ENCODE measurements around the gene HOXB4.
"Not testable (repeated sequence)": the region's sequence is repeated elsewhere in the genome, so short reads cannot be mapped to it uniquely, and the experiment has no call there.

The HOXB4 gene

DNA sequence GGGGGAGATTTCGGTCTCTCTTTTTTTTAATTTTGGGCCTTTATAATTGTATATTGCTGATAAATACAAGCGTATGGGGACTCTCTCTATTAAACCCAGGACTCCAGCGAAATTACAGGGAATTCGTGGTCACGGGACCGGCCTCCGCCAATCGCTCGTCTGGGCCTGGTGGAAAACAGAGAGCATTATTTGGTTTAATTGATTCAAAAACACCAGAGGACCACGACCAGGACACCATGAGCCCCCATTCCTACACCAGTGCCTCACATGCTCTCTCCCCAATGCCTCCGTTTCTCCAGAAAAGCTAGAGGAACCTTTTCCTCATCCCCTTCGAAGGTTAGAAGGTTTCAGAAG is 33.2 kb downstream of the HOXB4 start, which contains the start of gene HOXB2:
HOXB2 (minus strand) TSS at position 88 of the 354 bp plus-strand sequence. CDS start 198 bp downstream, outside the sequence.
- no peak for DNase-seq

DNA sequence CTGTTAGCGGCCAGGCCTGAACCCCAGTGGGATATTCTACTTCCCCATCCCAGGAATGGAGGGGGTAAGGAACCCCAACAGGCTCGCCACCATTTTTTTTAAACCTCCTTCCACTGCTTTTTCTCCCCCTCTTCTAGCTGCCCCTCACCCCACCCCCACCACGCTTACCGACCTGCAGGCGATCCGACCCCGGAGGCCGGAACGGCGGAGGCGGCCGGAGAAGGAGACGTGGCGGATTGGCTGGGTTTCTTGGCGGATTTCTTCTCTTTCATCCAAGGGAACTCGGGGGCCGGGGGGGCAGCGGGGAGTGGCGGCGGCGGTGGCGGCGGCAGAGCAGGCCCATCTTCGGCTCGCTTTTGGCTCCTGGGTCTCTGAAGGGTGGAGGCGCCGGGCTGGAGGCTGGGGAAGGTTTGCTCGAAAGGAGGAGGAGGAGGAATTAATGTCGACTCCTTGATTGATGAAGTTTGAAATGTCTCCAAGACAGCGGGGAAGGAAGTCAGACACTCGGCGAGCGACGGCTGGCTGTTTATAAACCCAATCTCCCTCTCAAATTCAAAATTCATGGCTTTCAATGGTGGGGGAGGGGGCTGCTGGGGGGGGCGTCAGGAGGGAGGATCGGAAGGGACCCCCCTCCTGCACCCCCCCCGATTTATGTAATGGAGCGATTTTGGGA is 33.7 kb downstream of the HOXB4 start:
- no peak for DNase-seq

DNA sequence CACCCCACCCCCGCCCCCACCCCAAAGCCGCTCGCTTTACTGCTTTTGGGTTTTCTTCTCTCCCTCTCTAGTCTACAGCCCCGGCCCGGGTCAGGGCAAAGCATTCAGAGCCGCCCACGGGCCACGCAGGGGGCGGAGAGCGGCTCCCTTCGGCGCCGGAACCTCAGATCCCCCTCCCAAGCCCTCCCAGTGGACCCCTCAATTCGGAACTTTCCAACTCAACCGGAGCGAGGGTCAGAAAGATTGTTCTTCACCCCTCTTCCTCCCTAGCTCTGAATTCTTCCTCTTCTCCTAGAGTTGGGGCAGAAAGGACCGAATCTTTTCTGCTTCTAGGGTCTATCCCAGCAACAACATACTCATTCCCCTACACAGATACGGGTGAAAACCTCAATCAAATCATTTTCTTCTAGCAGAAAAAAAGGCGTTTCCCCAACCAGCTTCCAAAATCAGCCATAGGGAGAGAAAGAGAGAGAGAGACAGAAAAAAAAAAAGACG is 34.2 kb downstream of the HOXB4 start:
- no peak for DNase-seq

DNA sequence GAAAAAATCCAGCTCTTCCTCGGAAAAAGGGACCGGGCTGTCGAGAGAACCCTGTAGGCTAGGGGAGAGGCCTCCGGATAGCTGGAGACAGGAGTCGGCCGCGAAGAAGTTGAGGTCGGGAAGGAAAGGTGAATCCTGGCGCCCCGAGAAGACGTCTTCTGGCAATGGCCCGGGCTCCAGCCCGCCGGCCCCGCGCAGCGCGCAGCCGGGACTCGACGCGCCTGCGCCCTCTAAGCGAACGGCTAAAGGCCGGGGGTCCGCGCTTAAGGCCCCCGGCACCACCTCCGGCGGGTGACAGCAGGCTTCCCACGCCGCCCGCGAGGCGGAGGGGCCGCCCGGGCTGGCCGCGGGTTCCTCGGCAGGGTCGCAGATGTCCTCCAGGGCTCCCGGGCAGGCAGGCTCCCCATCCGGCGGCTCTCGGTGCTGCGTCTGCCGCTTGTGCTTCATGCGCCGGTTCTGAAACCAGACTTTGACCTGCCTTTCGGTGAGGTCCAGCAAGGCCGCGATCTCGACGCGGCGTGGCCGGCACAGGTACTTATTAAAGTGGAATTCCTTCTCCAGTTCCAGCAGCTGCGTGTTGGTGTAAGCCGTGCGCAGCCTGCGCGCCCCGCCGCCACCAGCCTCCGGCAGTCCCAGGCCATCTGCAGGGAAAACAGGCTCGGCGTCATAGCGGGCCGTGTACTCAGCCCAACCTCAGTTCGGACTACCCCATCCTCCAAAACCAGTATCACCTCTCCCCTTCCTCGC is 34.9 kb downstream of the HOXB4 start:
- DNase-seq, result no peak

DNA sequence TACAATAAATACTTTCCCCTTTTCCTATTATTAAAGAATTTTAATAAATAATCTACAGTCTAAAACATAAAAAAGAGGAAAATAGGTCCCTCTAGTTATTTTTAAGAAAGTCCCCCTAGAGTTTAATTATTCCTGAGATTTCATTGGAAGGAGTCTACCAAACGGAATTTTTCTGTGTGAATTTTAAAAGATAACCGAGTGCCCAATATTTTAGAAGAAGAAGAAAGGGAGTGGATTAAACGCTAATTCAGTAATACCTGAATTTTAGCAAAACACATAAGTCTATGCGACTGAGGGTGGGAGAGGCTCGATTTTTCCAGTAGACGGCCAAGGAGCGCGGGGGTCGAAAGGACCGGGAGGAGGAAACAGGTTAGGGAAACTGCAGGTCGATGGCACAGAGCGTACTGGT is 35.4 kb downstream of the HOXB4 start:
- no peak for DNase-seq

DNA sequence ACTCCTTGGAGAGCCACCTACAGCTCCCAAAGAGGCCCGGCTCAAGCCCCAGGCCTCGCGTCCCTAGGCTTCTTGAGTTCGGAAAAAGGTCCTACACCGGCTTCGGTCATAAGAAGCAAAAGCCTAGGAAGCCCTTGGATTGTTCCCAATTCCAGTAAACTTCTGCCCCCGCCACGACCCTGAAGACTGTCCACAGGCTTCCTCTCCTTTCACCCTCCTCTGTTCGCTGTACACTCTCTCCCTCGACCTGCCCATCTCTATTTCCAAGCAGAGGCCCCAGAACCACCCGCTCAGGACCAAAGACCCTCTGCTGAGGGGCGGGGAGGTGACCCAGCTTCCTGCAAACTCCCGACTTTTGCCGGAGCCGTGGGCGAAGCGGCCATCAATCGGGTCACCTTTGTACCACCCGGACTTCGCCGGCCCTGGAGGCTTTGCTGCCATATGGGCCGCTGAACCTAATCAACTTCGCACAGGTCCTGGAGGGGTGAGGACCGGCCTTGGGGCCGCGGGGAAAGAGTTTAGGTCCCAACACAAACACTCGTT is 36.0 kb downstream of the HOXB4 start:
- no peak for DNase-seq

DNA sequence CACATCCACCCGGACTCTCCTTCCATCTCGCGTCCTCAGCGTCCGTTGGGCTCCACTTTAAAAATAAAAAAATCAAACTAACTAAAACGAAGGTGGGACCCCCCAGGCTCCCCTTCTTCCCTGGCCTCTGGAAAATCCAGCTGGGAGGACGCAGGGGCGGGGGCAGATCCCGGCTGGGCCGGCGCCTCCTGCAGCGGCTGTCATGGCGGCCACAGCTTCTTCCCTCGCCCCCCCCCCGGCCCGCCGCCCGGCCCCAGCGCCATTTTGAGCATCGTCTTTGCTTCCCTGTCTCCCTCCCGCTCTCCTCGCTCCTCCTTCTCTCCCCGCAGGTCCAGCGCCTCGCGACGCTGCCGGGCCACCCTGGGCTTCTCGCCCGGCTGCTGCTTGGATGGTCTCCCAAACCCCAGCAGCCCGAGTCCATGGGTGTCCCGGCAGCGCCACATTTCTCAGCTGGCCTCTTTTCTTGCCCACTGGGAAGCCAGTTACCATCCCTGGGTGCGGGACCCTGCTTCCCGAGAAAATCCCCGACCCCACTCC is 36.5 kb downstream of the HOXB4 start:
- no peak for DNase-seq

DNA sequence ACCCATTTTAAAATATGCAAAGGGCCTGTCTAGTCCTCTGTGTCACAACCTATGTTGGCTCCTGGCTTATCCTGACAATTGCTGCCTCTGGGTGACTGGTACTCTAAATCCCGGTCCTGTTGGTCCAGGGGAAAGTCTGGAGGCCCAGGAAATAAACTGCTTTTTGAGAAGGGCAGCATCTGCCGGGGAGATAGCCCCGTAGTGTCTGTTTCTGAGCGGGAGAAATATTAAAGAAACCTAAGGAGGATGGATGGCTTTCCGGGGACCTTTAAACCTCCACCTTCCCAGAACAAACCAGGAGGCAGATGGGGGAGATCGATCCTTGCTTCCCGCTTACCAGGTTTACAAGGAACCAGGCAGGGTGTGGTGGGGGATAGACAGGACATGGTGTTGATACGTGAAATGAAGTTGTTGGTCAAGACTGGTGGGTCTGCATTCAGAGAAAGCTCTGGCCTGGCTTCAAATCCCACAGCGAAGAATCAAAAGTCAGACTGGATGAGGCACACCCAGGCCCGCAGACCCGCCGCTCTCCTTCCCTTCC is 37.0 kb downstream of the HOXB4 start:
- DNase-seq, result no peak

DNA sequence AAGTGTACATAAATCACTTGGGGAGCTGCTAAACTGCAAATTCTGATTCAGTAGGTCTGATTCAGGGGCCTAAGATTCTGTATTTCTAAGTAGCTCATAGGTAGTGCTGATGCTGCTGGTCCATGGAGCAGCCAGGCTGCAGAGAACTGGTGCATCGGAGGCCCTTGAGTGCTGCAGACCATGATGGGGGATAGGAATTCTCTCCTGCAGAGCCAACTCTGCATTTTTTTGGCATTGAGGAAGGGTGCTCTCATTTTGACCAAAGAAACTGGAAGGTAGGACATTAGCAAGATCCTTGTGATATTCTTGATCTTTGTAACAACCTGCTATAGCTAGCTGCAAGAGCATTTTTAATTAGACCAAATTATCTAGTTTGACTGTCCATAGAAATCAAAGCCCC is 37.9 kb downstream of the HOXB4 start:
- no peak for DNase-seq

DNA sequence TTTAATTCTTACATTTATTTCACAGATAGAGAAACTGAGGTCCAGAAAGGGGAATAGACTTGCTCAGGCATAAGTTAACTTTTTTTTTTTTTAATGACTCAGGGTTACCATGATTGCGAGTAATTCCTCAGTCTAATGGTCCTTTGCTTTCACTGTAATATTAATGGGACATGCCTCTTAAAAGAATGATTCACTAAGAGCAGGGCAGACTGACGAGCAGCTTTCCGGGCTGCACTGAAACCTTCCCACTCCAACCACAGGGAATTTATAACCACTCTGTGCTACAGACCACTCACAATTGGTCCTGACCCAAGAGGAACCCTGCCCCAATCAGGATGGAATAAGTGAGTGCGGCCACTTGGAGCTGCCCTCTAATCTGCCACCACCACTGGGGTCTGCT is 39.0 kb downstream of the HOXB4 start:
- no peak for DNase-seq

DNA sequence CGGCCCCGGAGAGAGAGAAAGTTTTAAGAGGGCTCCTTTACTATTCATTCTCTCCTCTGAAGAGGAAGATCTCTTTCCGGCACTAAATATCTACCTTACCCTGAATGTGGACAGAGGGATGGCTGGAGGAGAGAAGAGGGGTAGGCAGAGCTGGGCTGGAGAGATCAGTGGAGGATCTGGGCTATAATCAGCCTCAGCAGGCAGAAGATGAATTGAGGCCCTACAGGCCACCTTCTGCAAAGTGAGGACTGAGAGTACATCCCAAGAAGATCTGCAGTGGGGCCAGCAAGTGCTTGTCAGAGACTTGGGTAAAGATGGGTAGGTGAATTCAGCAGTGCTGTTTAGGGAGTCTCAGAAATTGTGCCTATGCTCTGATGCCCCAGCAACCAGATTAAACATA is 40.8 kb downstream of the HOXB4 start:
- no peak for DNase-seq

DNA sequence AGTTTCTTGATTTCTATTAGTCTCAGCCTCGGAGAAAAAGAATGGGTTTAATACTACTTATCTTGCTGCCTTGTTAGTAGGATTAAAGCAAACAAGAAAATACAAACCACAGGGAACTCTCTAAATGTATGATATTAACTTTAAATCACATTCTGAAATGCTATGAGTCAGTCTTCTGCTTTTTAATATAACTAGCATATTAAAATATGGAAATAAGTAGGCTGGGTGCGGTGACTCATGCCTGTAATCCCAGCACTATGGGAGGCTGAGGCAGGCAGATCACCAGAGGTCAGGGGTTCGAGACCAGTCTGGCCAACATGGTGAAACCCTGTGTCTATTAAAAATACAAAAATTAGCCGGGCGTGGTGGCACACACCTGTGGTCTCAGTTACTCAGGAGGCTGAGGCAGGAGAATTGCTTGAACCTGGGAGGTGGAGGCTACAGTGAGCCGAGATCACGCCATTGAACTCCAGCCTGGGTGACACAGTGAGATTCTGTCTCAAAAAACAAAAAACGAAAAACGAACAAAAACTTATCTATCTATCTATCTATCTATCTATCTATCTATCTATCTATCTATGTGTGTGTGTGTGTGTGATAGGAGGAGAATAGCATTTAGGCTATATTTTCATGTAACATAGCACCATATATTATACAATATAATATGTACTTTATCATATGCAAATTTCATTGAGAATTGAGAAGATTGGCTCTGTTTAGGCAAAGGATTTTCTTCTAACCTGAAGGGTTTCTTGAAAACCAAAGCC is 42.2 kb downstream of the HOXB4 start:
- not testable (repeated sequence) for DNase-seq

DNA sequence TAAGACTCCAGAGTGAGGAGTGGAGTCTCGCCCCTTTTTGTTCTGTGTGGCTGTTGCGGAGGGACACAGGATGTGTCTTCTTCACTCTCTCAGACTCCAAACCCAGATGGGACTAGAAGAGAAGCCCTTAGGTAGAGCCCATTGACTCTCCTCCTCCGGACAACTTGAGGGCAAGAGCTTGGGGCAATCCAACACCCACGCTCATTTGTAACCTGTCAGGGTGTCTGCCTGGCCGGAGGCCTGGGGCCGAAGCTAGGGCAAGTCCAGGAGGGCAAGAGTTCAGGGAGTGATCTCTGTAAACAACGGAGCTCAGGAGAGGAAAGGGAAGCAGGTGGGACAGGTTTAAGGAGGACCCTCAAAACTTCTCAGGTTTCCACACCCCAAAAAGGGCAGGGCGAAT is 45.9 kb downstream of the HOXB4 start:
- no peak for DNase-seq

DNA sequence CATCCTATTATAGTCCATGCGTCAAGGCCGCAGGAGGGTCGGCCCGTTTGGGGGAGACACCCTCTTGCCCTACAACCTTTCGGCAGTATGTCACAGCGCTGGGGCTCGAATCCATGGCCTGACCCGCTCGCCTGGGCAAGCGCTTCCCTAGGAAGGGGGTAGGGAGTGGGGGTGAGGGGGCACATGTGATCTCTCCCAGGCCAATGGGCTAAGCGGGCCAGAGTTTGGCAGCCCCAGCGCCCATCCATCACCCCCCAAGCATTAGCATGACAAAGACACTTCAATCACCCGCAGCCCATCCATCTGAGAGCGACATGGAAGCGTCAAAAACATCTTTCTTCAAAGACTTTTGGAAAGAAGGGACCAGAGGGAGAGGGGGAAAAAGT is 47.3 kb downstream of the HOXB4 start, which contains the start of gene HOXB1:
HOXB1 (minus strand) TSS at position 125 of the 386 bp plus-strand sequence; CDS start at position 18, 107 bp downstream.
- no peak for DNase-seq

DNA sequence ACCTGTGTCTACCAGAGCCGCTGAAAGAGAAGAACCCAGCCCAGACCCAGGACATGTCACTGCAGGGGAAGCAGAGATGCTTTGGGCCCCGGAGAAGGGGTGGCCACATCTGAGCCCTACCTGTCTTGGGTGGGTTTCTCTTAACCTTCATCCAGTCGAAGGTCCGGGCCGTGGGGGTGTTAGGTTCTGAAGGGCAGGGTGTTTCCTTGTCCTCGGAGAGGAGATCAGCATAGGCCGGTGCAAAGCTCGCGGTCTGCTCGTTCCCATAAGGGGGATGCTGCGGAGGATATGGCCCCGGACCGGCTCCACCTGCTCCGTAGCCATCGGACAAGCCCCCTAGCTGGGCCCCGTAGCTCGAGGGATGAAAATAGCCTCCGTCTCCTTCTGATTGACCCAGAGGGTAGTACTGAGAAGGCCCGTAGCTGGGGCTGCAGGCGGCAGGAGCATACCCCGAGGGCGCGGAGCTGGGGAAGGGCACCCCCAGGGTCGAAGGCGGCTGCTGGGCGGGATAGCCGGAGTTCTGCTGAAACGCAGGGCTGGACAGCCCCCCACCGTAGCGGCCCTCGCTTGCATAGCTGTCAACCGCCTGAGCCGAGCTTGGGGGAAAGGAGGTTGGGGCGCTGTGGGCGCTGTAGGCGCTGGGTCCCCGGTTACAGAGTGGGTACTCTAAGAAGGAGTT is 47.8 kb downstream of the HOXB4 start:
- no peak for DNase-seq

DNA sequence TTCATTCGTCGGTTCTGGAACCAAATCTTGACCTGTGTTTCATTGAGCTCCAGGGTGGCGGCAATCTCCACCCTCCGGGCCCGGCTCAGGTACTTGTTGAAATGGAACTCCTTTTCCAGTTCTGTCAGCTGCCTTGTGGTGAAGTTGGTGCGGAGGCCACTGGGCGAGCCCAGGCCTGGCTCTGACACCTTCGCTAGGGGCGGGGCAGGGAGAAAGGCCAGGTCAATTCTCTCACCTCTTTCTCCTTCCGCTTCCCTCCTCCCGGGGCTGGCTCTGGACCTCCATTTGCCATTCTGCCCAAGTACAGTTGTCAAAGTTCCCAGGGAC is 48.5 kb downstream of the HOXB4 start:
- no peak for DNase-seq

DNA sequence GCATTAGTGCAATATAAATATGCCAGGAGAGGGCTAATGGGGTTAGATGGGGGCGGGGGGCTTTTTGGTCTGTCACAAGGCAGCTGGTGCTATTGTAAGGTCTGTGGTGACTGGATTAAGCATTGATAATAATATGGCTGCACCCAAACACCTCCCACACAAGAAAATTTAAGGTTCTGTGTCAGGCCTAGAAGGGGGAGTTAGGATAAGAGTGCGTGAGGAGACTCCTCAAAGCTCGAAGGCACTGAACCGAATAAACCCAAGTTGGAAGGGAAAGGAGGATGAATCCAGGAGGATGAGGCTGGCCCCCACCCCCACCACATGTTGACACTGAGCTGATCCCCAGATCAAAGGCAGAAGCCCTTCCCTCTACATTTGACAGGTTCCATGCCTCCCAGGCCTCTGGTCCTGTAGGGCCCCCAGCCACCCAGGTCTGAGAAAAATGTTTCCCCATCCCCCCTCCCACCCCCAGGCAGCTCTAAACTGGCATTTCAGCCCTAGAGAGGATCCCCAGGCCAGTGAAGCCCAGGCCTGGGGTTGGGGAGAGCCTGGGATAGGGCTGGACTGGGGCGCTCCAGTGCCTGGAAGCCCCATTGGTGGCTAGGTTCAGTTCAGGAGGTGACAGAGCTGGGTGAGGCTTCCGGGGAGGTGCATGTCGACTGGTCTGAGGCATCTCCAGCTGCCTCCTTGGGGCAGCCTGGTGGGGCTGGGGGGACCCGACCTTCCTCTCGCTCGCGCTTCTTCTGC is 49.0 kb downstream of the HOXB4 start:
- no peak for DNase-seq

DNA sequence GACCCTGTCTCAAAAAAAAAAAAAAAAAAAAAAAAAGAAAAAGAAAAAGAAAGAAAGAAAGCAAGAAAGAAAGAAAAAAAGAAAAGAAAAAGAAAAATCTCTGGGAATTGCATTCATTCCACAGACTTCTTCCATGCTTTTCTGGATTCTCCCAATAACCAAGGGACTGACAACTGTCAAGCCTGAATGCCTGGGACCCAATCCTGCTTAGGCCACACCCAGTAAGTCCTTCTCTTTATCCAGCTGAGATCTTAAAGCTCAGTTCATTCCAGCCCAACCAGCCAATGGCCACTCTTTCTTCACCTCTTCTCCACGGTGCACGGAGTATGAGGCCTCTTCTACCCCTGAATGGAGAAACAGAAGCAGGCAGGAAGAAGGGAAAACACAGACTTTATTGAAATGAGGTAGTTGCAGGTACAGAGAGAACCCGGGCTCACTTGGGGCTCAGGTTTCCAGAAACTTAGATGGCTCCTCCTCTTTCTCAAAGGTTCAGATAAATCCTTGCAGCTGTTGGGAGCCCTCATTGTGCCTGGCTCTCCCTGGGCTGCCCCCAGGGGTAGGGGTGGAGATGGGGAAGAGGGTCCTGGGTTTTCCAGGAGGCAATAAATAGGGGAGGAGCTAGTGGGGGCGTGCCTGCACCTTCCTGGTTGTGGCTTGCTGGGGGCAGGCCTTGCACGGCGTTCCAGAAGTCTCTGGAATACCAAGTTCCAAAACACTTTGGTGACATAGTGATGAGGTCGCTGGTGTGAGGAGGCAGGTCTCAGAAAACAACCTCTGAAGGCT is 49.8 kb downstream of the HOXB4 start:
- no peak for DNase-seq

DNA sequence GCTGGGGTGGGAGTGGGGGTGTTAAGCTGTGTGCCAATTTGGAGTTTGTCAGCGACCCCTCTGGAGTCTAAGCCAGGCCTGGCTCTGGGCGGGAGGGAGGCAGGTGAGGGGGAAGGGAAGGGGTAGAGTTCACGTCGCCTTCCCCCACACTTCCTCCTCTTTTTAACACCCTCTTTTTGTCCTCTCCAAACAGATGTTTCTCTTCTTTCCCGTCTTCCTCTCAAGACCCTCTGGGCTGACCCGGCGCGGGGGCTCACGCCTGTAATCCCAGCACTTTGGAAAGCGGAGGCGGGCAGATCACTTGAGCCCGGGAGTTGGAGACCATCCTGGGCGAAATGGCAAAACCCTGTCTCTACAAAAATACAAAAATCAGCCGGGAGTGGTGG is 50.6 kb downstream of the HOXB4 start:
- no peak for DNase-seq

Measured in NCI-H2171 treated with DMSO at 0.1 percent for 48 hours (cell line).